Stomach (tissue), 4 donors: ENCODE data around the gene TENM3.

Experiments used
- EP300 ChIP-seq: sonication (generic); formaldehyde crosslinking; IDR thresholded peaks from one replicate; pipeline ENCODE4 v1.6.1; 2017; ENCODE audit warnings: antibody characterized with exemption
- POLR2A ChIP-seq, 4 donors: fragments of 450-650 bp; IDR thresholded peaks; one replicate each; pipeline ENCODE4 v1.6.1; 2016; ENCODE audit warnings: antibody characterized with exemption in 4 of 4, control low read depth in 2 of 4, mild to moderate bottlenecking in 1 of 4, moderate library complexity in 1 of 4
- POLR2AphosphoS5 ChIP-seq, 3 donors: sonication (generic); formaldehyde crosslinking; IDR thresholded peaks; one replicate each; pipeline ENCODE4 v1.6.1; 2016; ENCODE audit warnings: antibody characterized with exemption in 3 of 3
- TF ChIP-seq, protein P1 (sequence below), 7 experiments: fragments of 450-650 bp in 4 of 7; fragments of 200-600 bp in 3 of 7; sonication (generic) in 3 of 7; IDR thresholded peaks; one replicate each; pipeline ENCODE4 v1.5.1; 2016 to 2019; ENCODE audit warnings: antibody characterized with exemption in 7 of 7, control low read depth in 2 of 7, mild to moderate bottlenecking in 1 of 7

DNA sequence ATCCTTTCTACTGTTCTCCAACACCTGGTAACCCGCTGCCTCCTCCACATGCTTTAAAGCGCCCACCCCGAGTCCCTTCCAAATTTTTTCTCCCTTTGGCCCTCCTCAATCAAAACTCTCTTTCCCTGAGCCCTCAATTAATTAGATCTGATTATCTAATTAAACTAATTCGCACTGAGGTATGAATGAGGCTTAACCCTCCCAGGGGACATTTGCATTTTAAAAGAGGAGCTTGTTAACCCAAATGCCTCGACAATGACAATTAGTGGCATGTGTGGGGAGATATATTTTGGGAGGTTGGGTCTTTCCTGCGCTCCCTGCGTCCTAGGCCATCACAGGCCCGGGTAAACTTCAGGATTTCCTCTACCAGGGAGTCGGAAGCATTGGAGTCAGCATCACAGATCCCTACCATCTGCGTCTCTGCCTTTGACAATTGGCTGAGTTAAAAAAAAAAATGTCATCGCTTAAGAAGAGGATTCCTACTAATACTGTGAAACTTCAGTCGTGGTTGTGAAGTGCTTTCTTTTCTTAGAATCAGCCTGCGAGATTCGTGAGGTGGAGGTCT, 50.6 kb downstream of the TENM3 start:
- TF ChIP-seq, protein P1, sequence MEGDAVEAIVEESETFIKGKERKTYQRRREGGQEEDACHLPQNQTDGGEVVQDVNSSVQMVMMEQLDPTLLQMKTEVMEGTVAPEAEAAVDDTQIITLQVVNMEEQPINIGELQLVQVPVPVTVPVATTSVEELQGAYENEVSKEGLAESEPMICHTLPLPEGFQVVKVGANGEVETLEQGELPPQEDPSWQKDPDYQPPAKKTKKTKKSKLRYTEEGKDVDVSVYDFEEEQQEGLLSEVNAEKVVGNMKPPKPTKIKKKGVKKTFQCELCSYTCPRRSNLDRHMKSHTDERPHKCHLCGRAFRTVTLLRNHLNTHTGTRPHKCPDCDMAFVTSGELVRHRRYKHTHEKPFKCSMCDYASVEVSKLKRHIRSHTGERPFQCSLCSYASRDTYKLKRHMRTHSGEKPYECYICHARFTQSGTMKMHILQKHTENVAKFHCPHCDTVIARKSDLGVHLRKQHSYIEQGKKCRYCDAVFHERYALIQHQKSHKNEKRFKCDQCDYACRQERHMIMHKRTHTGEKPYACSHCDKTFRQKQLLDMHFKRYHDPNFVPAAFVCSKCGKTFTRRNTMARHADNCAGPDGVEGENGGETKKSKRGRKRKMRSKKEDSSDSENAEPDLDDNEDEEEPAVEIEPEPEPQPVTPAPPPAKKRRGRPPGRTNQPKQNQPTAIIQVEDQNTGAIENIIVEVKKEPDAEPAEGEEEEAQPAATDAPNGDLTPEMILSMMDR (IDR thresholded peaks at IDR 0.05): no peak
- no peak for TF ChIP-seq EP300
- TF ChIP-seq POLR2AphosphoS5 (IDR thresholded peaks at IDR 0.05): no peak
- no peak for TF ChIP-seq POLR2A (IDR thresholded peaks at IDR 0.05)
